Endothelial cell (in vitro differentiated cells): Measurements from ENCODE around the gene CDH24. TPM values are rescaled to one million over a fixed set of nuclear protein-coding genes. Genes with fewer than 3 reads are reported as not detected.

Experiments used
- DNase-seq: peaks from one replicate; pipeline ENCODE4 v3.0.0; 2021; ENCODE audit warnings: low spot score
- H3K27ac Mint-ChIP-seq: one replicate; pipeline ENCODE4 v1.8.0; 2021; ENCODE audit warnings: mixed read lengths, inconsistent platforms; ENCODE audit not compliant: unreplicated experiment
- H3K27me3 Mint-ChIP-seq: one replicate; pipeline ENCODE4 v1.8.0; 2021; ENCODE audit warnings: mild to moderate bottlenecking, moderate library complexity, mixed read lengths, inconsistent platforms; ENCODE audit not compliant: unreplicated experiment
- H3K36me3 Mint-ChIP-seq: one replicate; pipeline ENCODE4 v1.8.0; 2021; ENCODE audit warnings: mild to moderate bottlenecking, low read depth, mixed read lengths, inconsistent platforms; ENCODE audit not compliant: unreplicated experiment
- H3K4me1 Mint-ChIP-seq: one replicate; pipeline ENCODE4 v1.8.0; 2021; ENCODE audit warnings: mild to moderate bottlenecking, mixed read lengths, inconsistent platforms; ENCODE audit not compliant: unreplicated experiment
- H3K4me3 Mint-ChIP-seq: one replicate; pipeline ENCODE4 v1.8.0; 2021; ENCODE audit warnings: mild to moderate bottlenecking, mixed read lengths, inconsistent platforms; ENCODE audit not compliant: unreplicated experiment
- H3K9me3 Mint-ChIP-seq: one replicate; pipeline ENCODE4 v1.8.0; 2021; ENCODE audit warnings: mixed read lengths, inconsistent platforms; ENCODE audit not compliant: unreplicated experiment
- total RNA-seq: library from RNA; stranded (reverse); fragmentation: NEBNext Ultra II Directional; extraction: Animal tissue kit (Norgen Biotek cat#: 25700); gene quantifications from one replicate; pipeline ENCODE4 v1.2.1, GENCODE V29; 2021; ENCODE audit not compliant: unreplicated experiment
- TF ChIP-seq, protein P1 (sequence below): fragments of 200-600 bp; sonication (generic); IDR thresholded peaks from one replicate; pipeline ENCODE4 v1.5.0; 2021; ENCODE audit warnings: antibody characterized with exemption; ENCODE audit not compliant: unreplicated experiment

Gene CDH24
- total RNA-seq, 1 donor from 2014 or later: 13.6 TPM

DNA sequence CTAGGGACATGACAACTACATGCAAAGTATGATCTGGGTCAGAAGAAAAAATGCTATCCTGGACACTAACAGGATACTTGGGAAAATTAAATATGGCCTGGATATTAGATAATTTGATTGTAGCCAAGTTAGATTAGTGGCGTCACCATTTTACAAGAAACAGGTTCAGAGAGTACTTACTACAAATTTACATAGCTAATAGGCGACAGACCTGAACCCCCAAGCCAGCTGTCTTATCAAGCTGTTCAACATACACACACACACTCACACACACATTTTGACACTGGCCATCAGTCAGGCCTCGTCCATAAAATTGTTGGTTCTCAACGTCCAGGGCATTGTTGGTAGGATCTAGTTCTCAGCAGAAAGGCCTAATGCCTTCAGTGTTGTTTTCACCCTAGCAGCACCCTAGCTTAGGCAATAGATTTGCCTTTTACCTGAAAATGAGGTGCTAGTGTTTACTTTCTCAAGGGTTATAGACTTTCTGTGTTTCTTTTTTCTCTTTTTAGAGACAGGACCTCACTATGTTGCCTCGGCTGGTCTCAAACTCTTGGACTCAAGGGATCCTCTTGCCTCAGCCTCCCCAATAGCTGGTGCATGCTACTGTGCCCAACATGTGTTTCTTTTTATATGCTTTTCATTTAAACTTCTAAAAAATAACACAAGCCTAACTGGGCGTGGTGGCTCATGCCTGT is 44.1 kb downstream of the CDH24 start:
- no peaks in the 10 kb centered on the region for H3K27me3 Mint-ChIP-seq
- H3K27ac Mint-ChIP-seq: no peak overlapping the region
- TF ChIP-seq, protein P1, sequence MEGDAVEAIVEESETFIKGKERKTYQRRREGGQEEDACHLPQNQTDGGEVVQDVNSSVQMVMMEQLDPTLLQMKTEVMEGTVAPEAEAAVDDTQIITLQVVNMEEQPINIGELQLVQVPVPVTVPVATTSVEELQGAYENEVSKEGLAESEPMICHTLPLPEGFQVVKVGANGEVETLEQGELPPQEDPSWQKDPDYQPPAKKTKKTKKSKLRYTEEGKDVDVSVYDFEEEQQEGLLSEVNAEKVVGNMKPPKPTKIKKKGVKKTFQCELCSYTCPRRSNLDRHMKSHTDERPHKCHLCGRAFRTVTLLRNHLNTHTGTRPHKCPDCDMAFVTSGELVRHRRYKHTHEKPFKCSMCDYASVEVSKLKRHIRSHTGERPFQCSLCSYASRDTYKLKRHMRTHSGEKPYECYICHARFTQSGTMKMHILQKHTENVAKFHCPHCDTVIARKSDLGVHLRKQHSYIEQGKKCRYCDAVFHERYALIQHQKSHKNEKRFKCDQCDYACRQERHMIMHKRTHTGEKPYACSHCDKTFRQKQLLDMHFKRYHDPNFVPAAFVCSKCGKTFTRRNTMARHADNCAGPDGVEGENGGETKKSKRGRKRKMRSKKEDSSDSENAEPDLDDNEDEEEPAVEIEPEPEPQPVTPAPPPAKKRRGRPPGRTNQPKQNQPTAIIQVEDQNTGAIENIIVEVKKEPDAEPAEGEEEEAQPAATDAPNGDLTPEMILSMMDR: no peak
- no peak for DNase-seq
- no peak overlapping the region for H3K4me3 Mint-ChIP-seq
- no peaks in the 10 kb centered on the region for H3K9me3 Mint-ChIP-seq
- H3K4me1 Mint-ChIP-seq: peaks cover 11% of the 10 kb centered on the region
- no peaks in the 10 kb centered on the region for H3K36me3 Mint-ChIP-seq

DNA sequence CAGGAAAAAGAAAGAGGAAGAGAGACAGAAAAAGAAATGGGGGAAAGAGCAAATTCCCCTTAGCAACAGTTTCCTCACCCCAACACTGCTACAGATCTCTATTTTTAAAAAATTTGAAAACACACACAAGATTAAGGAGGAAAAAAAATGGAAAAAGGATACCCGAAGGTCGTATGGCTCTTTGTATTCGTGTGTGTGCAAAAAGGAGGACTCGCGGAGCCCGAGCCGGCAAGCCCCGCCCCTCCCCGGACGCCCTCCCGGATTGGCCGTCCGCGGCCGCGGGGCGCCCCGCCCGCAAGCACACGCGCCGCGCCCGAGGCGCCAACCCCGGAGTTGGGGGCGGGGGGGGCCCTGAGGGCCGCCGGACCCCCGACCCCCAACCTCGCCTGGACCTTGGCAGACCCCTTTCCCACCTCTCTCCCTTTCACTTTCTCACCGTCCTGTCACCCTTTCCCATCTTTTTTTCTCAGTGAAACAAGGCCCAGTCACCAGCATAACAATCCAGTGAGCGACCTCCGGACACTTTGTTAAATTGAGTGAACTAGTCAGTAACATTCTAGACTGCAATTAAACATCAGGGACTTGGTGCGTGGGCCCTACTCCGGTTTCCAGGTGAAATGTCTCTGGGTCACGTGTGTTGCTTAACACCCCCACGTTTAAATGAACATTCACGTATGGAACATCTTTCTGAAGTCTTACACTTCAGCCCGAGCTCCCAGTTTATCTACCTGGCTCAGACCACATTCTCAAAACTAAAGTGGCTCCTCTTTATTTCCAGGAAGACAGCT is 47.2 kb downstream of the CDH24 start, which contains the start of gene C14orf93:
C14orf93 (minus strand) TSS at position 205 of the 788 bp plus-strand sequence. CDS start 11,120 bp downstream, outside the sequence.
- H3K9me3 Mint-ChIP-seq: no peaks in the 10 kb centered on the region
- peak within 1 kb of the TSS; percentile 98 for H3K27ac Mint-ChIP-seq
- H3K4me3 Mint-ChIP-seq: peak within 1 kb of the TSS; percentile 91
- no peaks in the 10 kb centered on the region for H3K36me3 Mint-ChIP-seq
- TF ChIP-seq, protein P1: no peak
- H3K27me3 Mint-ChIP-seq: no peaks in the 10 kb centered on the region
- DNase-seq: peak; percentile 70
- H3K4me1 Mint-ChIP-seq: peaks cover 16% of the 10 kb centered on the region

DNA sequence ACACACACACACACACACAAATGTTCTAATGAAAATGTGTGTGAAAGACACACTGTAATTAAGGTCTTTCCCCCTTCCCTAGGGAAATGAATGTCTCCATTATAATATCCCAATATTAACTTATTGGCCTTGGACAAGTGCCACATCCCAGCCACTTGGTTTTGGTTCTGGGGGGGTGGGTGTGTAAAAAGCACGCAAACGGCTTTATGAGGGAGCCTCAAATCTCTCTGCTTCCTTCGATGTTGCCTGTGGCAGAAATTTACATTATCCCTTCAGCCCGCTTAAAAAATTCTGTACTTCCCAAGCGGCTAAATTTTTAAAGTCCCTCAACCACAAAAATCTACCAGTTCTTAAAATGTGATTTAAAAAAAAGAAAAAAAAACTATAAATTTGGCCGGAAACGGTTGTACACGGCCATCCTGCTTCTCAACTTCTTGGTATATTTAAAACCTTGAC is 47.8 kb downstream of the CDH24 start:
- Mint-ChIP-seq H3K27me3 (no peaks in the 10 kb centered on the region), H3K9me3 (no peaks in the 10 kb centered on the region), H3K36me3 (no peaks in the 10 kb centered on the region), H3K4me1 (peaks cover 16% of the 10 kb centered on the region), H3K27ac (peak overlapping the region; percentile 98), H3K4me3 (peak overlapping the region; percentile 91)
- DNase-seq: no peak
- TF ChIP-seq, protein P1: no peak

GRCh38 chr14:23008831-23009230 is 48.5 kb downstream of the CDH24 start:
- peak overlapping the region; percentile 29 for H3K4me3 Mint-ChIP-seq
- no peaks in the 10 kb centered on the region for H3K36me3 Mint-ChIP-seq
- no peaks in the 10 kb centered on the region for H3K9me3 Mint-ChIP-seq
- H3K27ac Mint-ChIP-seq: no peak overlapping the region
- TF ChIP-seq, protein P1: no peak
- no peak for DNase-seq
- peaks cover 16% of the 10 kb centered on the region for H3K4me1 Mint-ChIP-seq
- no peaks in the 10 kb centered on the region for H3K27me3 Mint-ChIP-seq
